NCI-H1417 (cell line): ENCODE data around the gene TRABD2A.
A peak's percentile ranks its signal among the peaks of the same experiment; 100 is the strongest.

Source experiments
- DNase-seq, 3 experiments: peaks; one replicate each; lab custom pipeline; 2025; lab: John Stamatoyannopoulos, UW

Gene TRABD2A

DNA sequence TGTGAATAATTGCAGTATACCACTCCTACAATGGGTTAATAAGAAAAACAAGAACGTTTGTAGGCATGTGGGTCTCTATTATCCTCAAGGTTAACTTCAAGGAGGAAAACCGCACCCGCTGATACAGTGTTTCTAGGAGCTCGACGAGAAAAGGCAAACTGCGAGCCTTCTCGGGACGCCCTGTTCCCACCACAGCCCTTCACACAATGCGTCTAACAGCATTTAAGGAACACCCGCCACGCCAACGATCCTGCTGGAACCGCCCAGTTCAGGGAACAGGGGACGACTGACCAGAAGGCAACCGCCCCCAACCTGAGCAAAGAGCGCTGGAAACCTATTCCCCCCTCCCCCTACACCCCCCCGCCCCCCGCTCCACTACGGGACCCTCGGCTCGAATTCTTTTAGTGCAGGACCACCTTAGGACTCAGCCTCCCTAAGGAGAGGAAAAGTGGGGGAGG is 23.9 kb upstream of the TRABD2A start:
- DNase-seq, result peak in 1 of 3 experiments; percentile 36

DNA sequence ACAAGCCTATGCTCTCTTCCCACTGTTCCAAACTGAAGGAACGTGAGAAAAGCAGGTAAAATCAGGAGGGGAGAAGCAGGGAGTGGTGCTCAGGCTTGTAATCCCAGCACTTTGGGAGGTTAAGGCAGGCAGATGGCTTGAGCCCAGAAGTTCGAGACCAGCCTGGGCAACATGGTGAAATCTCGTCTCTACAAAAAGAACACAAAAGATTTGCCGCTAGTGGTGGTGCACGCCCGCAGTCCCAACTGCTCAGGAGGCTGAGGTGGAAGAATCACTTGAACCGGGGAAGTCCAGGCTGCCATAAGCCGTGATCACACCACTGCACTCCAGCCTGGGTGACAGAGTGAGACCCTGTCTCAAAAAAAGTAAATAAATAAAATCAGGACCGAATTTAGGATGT is 23.3 kb upstream of the TRABD2A start:
- no peak for DNase-seq

DNA sequence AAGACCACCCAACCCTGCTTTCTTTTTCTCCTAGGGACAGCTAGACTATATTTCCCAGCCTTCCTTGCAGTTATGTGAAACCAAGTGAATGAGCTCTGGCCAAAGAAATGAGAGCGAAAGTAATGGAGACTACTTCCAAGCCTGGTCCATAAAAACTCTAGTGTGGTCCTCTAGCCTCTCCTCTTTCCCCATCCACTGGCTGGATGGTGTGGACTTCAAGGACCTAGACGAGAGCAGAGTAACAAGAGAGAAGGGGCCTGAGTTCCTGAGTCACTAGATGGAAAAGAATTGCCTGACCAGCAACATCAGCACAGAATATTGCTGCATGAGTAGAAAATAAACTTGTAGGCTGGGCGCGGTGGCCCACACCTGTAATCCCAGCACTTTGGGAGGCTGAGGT is 21.6 kb upstream of the TRABD2A start:
- no peak for DNase-seq

DNA sequence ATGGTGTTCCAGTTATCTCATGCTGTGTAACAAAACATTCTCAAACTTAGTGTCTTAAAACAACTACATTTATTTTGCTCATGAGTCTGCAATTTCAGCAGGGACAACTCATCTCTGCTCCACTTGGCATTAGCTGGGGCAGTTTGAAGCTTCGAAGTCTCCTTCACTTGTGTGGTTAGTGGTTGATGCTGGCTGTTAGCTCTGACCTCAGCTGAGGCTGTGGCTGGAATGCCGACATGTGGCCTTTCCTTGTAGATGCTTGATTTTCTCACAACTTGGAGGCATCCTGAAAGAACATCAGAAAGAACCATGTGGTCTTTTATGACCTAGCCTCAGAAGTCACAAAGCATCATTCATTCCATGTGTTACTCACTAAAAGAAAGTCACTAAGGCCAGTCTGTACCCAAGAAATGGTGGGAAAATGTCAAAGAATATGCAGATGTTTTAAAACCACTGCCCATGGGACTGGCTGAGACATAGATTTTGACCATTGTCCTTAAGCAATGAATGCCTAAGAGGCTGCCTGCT is 20.8 kb upstream of the TRABD2A start:
- no peak for DNase-seq

DNA sequence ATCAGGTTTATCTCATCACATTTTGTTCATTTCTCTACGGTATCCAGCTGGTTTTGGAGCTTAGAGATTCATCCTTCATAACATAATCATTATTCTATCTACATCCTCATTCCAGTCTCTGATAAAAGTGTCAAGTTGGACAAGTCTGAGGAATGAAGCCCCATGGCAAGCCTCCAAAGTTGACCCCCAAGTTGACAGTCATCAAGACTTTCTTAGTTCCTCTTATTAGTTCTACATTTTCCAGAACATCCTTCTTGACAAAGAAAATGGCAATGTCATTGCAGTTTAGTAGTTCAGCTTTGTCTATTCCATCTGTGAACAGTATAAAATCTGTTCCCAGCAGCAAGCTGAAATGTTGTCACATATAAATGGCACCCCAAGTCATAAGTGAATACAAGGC is 20.1 kb upstream of the TRABD2A start:
- DNase-seq, result no peak

DNA sequence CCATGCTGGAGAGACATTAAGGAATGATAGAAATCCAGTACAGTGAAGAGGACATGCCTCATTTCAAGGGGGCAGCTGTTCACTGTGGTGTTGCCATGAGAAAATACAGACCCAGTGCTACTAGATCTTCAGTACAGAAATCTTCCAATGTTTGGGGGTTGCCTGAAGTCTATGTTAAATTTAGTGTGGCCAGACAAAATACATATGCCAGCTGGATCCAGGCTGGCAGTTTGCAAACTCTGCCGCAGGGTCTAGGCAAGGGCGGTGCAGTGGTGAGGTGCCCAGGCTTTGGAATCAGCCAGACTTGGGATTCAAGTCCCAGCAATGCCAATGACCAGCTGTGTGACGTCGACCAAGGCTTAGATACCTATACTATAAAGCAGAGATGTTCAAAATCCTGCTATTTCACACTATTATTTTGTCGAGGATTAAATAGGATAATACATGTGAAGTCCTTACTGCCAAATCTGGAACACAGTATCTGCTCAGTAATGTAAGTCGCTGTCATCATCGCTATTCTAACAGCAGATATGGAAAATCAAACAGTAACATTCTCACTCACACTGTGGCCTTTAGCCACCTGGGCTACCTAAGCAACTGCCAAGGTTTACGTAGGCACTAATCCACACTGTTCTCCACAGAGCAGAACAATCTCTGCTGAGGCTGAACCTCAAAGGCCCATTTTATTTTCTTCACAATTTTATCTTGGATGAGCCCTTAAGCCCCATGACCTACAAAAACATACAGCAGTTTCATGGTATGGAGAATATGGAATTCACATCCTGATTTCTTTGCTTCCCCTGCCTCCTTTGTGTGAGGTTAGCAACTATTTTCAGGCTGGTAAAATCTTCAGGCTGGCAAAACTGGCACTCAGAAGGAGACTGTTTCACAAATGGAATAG is 18.7 kb upstream of the TRABD2A start:
- DNase-seq, result no peak

DNA sequence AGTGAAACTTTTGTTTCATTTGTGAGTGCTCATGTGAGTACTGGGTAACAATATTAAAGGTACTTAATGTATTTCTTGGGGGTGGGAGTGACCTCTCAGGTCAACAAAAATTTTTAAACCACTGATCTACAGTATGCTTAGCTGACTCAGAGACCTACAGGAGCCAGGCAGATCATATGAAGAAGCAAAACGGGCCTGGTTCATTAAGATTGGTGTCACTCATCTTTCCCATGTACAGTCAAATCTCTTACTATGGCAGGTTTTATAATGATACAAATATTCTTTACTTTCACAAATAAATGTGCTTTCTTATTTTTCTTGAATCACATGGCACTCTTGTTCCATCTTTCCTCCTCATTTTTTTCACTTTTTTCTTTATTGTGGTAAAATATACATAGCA is 16.9 kb upstream of the TRABD2A start:
- no peak for DNase-seq

DNA sequence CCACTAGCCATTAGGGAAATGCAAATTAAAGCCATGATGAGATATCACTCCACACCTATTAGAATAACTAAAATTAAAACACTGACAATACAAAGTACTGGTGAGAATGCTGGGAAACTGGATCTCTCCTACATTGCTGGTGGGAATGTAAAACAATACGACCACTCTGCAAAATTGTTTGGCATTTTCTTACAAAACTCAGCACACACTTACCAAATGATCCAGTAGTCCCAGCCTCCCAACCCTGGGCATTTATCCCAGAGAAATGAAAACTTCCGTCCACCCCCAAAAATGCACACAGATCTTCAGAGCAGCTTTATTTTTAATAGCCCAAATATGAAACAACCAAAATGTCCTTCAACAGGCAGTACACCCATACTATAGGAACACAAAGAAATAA is 15.7 kb upstream of the TRABD2A start:
- DNase-seq, result no peak

DNA sequence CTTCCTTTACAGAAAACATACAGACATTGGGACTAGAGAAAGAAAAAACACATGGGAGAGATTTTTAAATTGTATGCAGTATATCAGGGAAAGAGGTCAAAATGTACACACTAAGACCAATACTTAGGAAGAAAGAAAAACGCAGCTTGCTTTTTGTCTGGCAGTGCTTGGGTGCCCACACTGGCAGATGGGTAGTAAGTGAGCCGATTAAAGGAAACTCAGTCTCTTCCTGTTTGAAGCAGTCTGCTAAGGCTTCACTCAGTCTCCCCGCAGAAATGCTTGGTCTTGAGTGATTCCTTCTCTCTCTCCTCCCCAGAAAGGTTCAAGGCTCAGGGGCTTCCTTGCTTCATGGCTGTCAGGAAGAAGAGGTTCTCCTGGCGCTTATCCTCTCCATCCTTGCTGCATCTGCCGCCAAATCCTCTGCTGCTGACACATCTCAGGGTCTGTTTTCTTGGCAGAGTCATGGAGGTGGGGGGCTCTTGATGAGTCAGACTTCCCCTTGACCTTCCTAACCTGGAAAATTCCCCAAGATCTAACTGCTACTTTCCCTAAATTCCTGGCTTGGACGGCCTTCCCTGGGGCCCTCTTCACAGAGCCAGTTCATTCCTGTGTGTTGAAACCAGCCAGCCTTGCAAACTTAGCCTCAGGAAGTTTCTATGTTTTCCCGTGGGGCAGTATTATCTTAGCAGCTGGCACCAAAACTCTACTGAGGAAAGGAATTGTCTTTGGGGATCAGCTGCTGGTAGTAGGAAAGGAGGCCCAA is 14.1 kb upstream of the TRABD2A start:
- no peak for DNase-seq

DNA sequence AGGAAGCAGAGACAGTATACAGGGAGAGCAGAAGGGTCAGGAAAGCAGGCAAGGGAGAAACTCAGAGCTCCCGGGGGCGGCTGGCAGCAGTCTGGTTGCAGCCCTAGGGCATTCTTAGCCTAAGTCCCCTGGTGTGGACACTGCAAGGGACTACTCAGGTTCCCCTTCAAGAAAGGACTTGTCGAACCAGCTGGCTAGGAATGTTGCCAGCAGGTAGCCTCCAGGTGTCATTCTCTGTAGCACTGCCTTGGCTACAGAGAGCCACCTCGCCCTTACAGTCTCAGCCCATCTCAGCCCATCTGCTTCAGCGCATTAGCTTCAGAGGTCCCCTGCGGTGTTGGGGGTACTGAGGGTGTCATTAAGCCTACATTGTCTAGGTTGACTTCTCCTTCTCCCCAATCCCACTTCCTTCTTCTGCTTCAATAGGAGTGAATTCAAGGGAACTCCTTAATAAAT is 13.3 kb upstream of the TRABD2A start:
- DNase-seq, result peak in 2 of 3 experiments; percentile 69 to 86

DNA sequence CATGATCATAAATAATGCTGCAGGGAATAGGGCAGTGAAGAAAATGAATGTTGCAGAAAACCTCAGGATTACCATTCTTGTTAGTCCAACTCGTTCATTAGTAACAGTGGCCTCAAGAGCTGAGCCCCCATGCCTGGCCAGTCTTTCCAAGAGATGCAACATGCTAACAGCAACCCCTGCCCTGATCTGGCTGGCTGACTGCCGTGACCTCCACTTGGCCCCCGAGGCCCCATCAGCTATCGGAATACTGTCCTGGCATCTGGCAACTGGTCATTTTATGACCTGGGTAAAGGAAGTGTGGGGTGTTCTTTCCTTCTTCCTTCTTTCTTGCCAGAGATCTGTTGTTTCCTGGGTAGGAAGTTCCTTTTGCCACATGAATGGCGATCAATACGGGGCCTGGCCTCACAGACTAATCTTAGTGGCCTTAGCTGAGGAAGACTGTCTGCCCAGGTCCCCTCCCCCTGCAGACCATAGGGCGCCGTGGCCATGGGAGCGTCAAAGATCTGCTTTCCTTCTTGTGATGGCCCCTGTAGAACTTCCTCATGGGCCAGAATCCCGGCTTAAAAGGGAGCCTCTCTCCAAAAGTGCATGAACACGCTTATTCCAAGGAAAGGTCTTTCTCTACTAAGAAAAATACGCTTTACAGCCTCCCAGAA is 10.6 kb upstream of the TRABD2A start:
- no peak for DNase-seq

DNA sequence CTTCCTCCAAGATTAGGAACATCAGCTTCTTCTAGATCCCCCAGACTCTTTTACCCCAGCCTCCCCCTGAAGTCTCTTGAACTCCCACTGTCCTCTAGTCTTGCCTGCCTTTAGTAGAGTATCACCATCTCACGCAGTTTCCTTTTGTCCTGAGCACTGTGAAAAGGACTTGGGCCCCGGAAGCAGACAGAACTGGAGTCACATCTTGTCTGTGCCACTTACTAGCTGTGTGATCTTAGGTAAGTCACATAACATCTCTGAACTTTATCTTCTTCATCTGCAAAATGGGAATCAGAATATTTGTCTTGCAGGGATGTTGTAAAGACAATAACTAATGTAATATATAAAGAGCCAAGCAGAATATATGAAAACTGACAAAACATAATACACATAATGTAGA is 8.4 kb upstream of the TRABD2A start:
- DNase-seq, result no peak

DNA sequence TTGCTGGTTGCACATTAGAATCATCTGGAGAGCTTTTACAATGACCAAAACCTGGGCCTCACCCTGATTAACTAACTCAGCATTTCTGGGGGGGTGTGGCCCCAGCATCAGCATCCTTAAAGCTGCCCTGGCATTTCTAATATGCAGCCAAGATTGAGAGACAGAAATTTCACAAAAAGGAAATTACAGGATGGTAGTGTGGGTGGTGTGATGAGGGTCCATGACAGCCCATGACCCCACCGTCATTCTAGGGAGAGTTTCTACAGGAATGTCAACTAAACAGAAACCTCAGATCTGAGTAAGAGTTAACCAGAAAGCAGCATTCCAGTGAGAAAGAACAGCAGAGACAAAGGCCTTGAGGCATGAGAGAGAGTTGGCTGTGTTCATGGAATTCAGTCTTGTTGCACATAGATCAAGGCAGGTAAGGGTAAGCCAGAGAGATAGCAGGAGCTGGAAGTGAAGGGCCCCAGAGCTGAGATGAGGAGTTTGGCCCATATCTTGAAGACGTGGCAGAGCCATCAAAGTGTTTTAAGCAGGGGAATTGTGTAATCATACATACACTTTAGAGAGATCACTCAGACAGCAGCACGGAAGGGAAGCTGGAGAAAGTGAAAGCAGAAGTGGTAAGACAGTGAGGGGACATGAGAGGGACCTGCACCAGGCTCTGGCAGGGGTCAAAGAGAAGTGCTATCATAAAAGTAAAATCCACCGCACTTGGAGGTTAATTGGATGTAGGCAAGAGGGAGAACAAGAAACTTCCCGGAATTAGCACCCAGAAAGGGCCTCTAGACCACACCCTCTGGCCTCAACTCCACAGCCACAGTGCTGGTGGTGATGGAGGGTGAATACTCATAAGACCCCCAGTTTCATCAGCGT is 7.8 kb upstream of the TRABD2A start:
- no peak for DNase-seq

DNA sequence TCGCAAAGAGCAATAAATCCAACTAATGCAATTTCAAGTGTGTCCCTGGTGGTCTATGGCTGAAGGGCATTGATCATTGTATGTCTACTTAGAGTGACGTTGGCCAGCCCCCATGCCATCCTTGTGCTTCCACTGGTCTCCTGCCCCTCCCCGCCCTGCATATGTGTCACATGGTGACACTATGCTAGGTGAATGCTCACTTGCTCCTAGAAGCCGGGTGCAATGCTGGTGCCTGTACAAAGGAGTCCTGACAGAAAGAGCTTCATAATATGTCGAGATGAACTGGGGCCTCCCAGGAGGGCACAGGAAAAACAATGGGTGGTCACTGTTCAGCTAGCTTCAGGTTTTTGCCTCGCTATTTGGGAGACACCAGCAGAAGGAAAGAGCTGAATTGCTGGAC is 5.9 kb upstream of the TRABD2A start:
- no peak for DNase-seq

DNA sequence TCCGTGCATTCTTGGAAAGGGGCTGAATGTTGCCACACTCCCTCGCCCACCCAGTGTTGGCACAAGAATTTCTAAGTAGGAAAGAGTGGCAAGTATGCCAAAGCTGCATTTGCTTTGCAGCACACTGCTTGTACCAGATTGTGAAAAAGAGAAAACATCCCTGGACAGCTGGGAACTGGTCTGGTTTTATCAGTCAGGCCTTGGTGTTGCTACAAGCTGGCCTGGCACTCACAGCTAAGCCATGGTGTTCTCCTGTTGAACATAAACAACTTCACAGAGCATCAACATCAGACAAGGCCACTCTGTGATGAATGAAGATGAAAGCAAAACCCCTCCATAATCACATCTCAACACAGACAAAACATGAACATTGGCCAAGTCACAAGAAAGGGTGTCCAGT is 4.2 kb upstream of the TRABD2A start:
- DNase-seq, result no peak

DNA sequence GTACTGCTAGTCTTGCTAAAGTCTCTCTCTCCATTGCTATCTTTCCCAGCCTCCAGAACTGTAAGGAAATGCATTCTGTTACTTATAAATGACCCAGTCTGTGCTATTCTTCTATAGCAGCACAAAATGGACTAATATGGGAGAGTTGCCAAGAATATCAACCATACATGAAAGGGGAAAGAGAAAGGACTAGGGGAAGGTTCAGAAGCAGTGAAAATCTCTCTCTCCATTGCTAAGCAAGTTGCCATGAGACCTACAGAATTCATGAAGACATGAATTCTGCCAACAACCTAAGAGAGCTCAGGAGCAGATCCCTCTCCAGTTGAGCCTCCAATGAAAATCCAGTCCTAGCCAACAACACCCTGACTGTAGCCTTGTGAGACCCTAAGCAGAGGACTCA is 3.6 kb upstream of the TRABD2A start:
- DNase-seq, result no peak

DNA sequence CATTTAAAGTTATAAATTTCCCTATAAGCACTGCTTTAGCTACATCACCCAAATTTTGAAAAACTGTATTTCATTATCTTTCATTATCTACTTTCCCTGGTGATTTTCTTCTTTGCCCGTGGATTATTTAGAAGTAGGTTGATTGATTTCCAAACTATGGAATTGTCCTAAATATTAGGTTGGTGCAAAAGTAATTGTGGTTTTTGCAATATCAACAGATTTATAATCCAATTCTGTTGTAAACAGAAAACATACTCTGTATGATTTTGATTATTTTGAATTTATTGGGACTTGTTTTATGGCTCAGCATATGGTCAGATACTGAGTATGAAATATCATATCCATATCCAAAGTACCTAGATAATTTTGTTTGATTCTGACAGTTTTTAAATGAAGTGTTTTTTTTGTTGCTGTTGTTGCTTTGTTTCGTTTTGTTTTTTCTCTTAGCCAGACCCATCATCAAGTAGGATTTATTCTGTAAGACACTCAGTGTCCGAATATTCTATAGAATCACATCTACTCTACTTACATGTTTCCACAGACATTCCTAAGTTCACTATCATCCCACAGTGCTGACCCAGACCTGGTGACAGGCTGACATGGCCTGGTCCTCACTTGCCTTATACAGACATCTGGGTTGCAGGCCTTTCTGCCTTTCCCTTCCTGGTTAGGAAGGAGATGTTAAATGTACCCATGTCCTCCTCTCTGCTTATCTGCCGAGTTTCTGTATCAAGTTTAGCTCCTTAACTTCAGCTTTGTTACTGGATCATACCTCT is 2.1 kb upstream of the TRABD2A start:
- DNase-seq, result no peak

DNA sequence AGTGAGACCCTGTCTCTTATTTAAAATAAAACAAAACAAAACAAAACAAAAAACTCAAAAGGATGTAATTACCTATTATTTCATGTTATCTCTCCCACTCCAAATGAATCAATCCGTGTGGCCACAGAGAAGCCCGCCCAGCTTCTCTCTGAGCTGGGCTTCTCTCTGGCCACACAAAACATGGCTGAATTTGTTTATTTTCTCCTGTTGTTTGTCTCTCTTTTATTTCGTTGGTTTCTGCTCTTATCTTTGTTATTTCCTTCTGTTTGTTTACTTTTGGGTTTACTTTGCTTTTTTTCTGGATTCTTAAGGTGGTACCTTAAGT is 1.5 kb upstream of the TRABD2A start:
- DNase-seq, result no peak

DNA sequence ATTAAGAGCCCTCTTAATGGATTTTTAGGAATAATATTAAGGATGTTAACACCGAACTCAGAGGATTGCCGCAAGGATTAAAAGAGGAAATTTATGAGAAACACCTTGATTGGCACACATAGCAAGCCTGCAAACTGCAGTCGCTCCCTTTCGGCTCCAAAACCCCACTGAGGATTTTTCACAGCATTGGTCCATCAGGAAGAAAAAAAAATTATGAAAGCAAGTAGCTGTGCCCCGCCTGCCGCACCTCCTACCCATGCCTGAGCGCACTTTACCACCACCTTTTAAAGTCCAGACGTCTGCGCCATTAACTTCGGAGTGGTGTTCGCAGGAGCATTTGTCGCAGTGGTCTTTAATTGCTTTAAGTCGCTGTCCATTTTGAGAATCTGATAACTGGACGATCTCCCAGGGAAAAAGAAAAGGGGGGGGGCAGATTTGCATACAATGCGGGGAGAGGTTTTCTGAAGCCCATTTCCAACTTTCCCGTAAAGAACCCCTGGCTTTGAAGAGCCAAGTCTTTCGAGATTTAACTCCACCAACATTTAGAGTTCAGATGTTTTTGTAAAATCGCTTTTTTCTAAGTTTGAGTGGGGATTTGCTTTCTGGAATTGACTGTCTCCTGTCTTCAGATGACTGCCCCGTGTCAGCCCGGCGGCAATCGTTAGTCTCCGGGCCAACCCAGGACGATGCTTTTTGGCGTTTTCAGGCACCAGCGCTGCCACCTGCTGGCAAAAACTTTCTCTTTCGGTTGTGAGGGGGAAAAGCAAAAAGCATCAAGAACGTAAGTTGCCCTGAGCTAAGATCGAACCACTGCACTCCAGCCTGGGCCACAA is 913 bp upstream of the TRABD2A start:
- peak; percentile 43 to 69 (median 64) for DNase-seq

DNA sequence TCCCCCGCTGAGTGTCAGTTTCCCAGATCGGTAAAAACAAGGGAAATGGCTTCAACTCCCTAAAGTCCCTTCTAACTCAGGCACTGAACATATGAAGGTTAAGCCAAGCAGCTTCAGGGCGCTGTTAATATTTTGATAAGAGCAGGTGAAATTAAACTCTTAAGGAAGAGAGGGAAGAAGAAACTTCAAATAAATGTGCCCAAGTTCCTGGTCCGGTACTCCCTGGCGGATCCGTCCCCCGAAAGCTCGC is 564 bp downstream of the TRABD2A start:
- DNase-seq, result no peak
